Stomach (tissue), 4 donors: Measurements from ENCODE around the gene ERBB4.

ENCODE experiments used
- CTCF ChIP-seq, 7 experiments: fragments of 450-650 bp in 4 of 7; fragments of 200-600 bp in 3 of 7; sonication (generic) in 3 of 7; IDR thresholded peaks; one replicate each; pipeline ENCODE4 v1.5.1; 2016 to 2019; ENCODE audit warnings: antibody characterized with exemption in 7 of 7, control low read depth in 2 of 7, mild to moderate bottlenecking in 1 of 7
- POLR2A ChIP-seq, 4 donors: fragments of 450-650 bp; IDR thresholded peaks; one replicate each; pipeline ENCODE4 v1.6.1; 2016; ENCODE audit warnings: antibody characterized with exemption in 4 of 4, control low read depth in 2 of 4, mild to moderate bottlenecking in 1 of 4, moderate library complexity in 1 of 4

DNA sequence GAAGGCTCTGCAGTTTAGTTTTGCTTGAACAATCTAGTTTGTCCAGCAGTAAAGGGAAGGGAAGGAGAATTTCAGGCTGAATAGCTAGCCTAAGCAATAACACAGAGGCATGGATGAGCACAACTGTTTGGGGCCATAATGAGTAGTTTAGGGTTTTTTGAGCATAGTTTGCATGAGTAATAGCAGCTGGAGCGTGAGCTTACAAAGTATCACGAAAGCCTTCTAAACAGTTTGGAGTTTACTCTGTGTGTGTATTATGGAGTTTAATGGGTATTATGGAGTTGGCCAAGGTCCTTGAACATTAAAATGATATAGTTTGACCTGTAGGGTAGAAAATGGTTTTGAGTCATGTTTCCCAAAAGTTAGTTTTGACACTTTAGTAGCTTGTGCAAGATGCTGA lies 782.3 kb downstream of the ERBB4 start:
- TF ChIP-seq CTCF (IDR thresholded peaks at IDR 0.05) (no peak), POLR2A (IDR thresholded peaks at IDR 0.05) (no peak)
